Activated CD8-positive, alpha-beta memory T cell treated with anti-CD3 and anti-CD28 coated beads, Interleukin-2, amount 50 U/mL, for 48 hours (primary cell): ENCODE measurements around the gene ALG12.

ENCODE experiments used
- DNase-seq: peaks from one replicate; pipeline ENCODE4 v3.0.0-alpha.2; 2020

ALG12 gene

GRCh38 chr22:49929211-49929979 lies 11.2 kb upstream of the ALG12 start:
- DNase-seq = peak; percentile 98

- no peak for DNase-seq
These were observed 10.4 kb upstream of the ALG12 start for GRCh38 chr22:49928555-49929210.

GRCh38 chr22:49928185-49928495 lies 9.9 kb upstream of the ALG12 start:
- DNase-seq = no peak

GRCh38 chr22:49927483-49928184 lies 9.4 kb upstream of the ALG12 start:
- DNase-seq = no peak

GRCh38 chr22:49926916-49927315 lies 8.7 kb upstream of the ALG12 start:
- no peak for DNase-seq

- peak; percentile 81 for DNase-seq
These were observed 7.4 kb upstream of the ALG12 start for GRCh38 chr22:49925525-49926128.

GRCh38 chr22:49924113-49924833 lies 6.0 kb upstream of the ALG12 start:
- DNase-seq = no peak

- DNase-seq = no peak
These were observed 5.2 kb upstream of the ALG12 start for GRCh38 chr22:49923445-49923844.

GRCh38 chr22:49922926-49923325 lies 4.7 kb upstream of the ALG12 start:
- DNase-seq = no peak

GRCh38 chr22:49922484-49922883 lies 4.2 kb upstream of the ALG12 start:
- DNase-seq = no peak

- DNase-seq = no peak
These were observed 3.5 kb upstream of the ALG12 start for GRCh38 chr22:49921508-49922278.

GRCh38 chr22:49920859-49921258 lies 2.6 kb upstream of the ALG12 start:
- no peak for DNase-seq

- no peak for DNase-seq
These were observed 958 bp upstream of the ALG12 start for GRCh38 chr22:49918911-49919881.

GRCh38 chr22:49916831-49917230 lies 1.4 kb downstream of the ALG12 start:
- DNase-seq = no peak

GRCh38 chr22:49915610-49916009 lies 2.6 kb downstream of the ALG12 start:
- no peak for DNase-seq

GRCh38 chr22:49914256-49914655 lies 4.0 kb downstream of the ALG12 start:
- DNase-seq = no peak

- DNase-seq = no peak
These were observed 4.8 kb downstream of the ALG12 start for GRCh38 chr22:49913446-49913845.

- no peak for DNase-seq
These were observed 5.2 kb downstream of the ALG12 start for GRCh38 chr22:49913026-49913425.

- no peak for DNase-seq
These were observed 6.2 kb downstream of the ALG12 start for GRCh38 chr22:49911881-49912625.
